GM21786 (cell line): ENCODE data around the gene STK25.

Experiments
- ATAC-seq: cut with Tn5 transposase; IDR thresholded peaks from one replicate; pipeline ENCODE4 v1.9.1; 2021; ENCODE audit not compliant: unreplicated experiment

STK25 gene

GRCh38 chr2:241508240-241509154, at the start of gene STK25:
Gene STK25 (minus strand): TSS chr2:241508584. CDS start chr2:241508035, 549 bp downstream.
- peak; percentile 92 for ATAC-seq

- ATAC-seq: no peak
Measured at GRCh38 chr2:241556746-241557145, 48.4 kb upstream of the STK25 start.

GRCh38 chr2:241555711-241556110, 47.3 kb upstream of the STK25 start:
- ATAC-seq: no peak

GRCh38 chr2:241554610-241555322, 46.4 kb upstream of the STK25 start:
- ATAC-seq: no peak

- no peak for ATAC-seq
Measured at GRCh38 chr2:241553981-241554380, 45.6 kb upstream of the STK25 start.

GRCh38 chr2:241553512-241553830, 45.1 kb upstream of the STK25 start:
- no peak for ATAC-seq

- ATAC-seq: no peak
Measured at GRCh38 chr2:241551998-241552737, 43.8 kb upstream of the STK25 start.

GRCh38 chr2:241551599-241551997, 43.2 kb upstream of the STK25 start:
- no peak for ATAC-seq

GRCh38 chr2:241550616-241551580, 42.5 kb upstream of the STK25 start:
- no peak for ATAC-seq

GRCh38 chr2:241548451-241548835, 40.1 kb upstream of the STK25 start:
- no peak for ATAC-seq

GRCh38 chr2:241547781-241548450, 39.5 kb upstream of the STK25 start:
- ATAC-seq: no peak

GRCh38 chr2:241546771-241547498, 38.6 kb upstream of the STK25 start:
- no peak for ATAC-seq

- ATAC-seq: no peak
Measured at GRCh38 chr2:241545523-241546473, 37.4 kb upstream of the STK25 start.

- no peak for ATAC-seq
Measured at GRCh38 chr2:241545106-241545505, 36.7 kb upstream of the STK25 start.

- no peak for ATAC-seq
Measured at GRCh38 chr2:241542278-241542605, 33.9 kb upstream of the STK25 start.

GRCh38 chr2:241541564-241542277, 33.3 kb upstream of the STK25 start:
- no peak for ATAC-seq

GRCh38 chr2:241540771-241541561, 32.6 kb upstream of the STK25 start:
- ATAC-seq: no peak
